H1 (cell line): Measurements from ENCODE around the gene MED28. TPM values are rescaled to one million over a fixed set of nuclear protein-coding genes. Genes with fewer than 3 reads are reported as not detected.

Experiments
- BACH1 ChIP-seq: IDR thresholded peaks from 2 replicates; pipeline ENCODE4 v1.6.1; 2012; ENCODE audit warnings: low read length, improper control_type of control experiment
- BRCA1 ChIP-seq: IDR thresholded peaks from 2 replicates; pipeline ENCODE4 v1.6.1; 2012; ENCODE audit warnings: low read depth, low read length, improper control_type of control experiment
- CBX5 ChIP-seq: fragments of 300-800, 300-1000 bp; sonication (generic); IDR thresholded peaks from 2 replicates; pipeline ENCODE4 v1.7.1; 2016; ENCODE audit warnings: antibody characterized with exemption, low read length, low read depth
- CTBP2 ChIP-seq: IDR thresholded peaks from 2 replicates; pipeline ENCODE4 v1.7.0; 2011; ENCODE audit warnings: borderline replicate concordance, mild to moderate bottlenecking, moderate library complexity, mixed read lengths, low read length; ENCODE audit not compliant: insufficient read depth, insufficient read length
- EGR1 ChIP-seq: IDR thresholded peaks from 2 replicates; pipeline ENCODE4 v1.6.1; 2011; ENCODE audit warnings: low read depth, low read length, borderline replicate concordance
- EP300 ChIP-seq, 2 experiments: IDR thresholded peaks; 1 replicate in 1 of 2; 2 replicates in 1 of 2; pipeline ENCODE4 v1.6.1; 2011 to 2012; ENCODE audit warnings: low read depth in 2 of 2, low read length in 2 of 2, mild to moderate bottlenecking in 2 of 2, borderline replicate concordance in 1 of 2, inconsistent platforms in 1 of 2, moderate library complexity in 1 of 2
- FOSL1 ChIP-seq: IDR thresholded peaks from 2 replicates; pipeline ENCODE4 v1.6.1; 2011; ENCODE audit warnings: mild to moderate bottlenecking, low read depth, low read length, moderate library complexity; ENCODE audit not compliant: insufficient read depth
- GABPA ChIP-seq: IDR thresholded peaks from 2 replicates; pipeline ENCODE4 v1.6.1; 2011; ENCODE audit warnings: mild to moderate bottlenecking, low read length, moderate library complexity, borderline replicate concordance; ENCODE audit not compliant: insufficient read depth
- PHF8 ChIP-seq: fragments of 200-600 bp; sonication (generic); conservative IDR thresholded peaks from 2 replicates; pipeline ENCODE4 v1.7.1; 2012; ENCODE audit warnings: low read depth, mild to moderate bottlenecking, inconsistent platforms, low read length, moderate library complexity
- RBBP5 ChIP-seq: IDR thresholded peaks from 2 replicates; pipeline ENCODE4 v1.7.1; 2012; ENCODE audit warnings: low read depth, mild to moderate bottlenecking, inconsistent platforms, low read length, moderate library complexity, borderline replicate concordance
- RFX5 ChIP-seq: IDR thresholded peaks from 2 replicates; pipeline ENCODE4 v1.6.1; 2011; ENCODE audit warnings: low read depth, low read length, improper control_type of control experiment, borderline replicate concordance
- RXRA ChIP-seq: IDR thresholded peaks from 2 replicates; pipeline ENCODE4 v1.6.1; 2011; ENCODE audit warnings: low read depth, mild to moderate bottlenecking, low read length, moderate library complexity; ENCODE audit not compliant: insufficient read depth
- SAP30 ChIP-seq: fragments of 300-600 bp; sonication (generic); IDR thresholded peaks from 2 replicates; pipeline ENCODE4 v1.7.1; 2012; ENCODE audit warnings: low read length, moderate library complexity, mild to moderate bottlenecking, inconsistent platforms; ENCODE audit not compliant: insufficient read depth, insufficient replicate concordance
- SIX5 ChIP-seq: IDR thresholded peaks from 2 replicates; pipeline ENCODE4 v1.6.1; 2011; ENCODE audit warnings: mild to moderate bottlenecking, low read depth, low read length
- SP1 ChIP-seq: IDR thresholded peaks from 2 replicates; pipeline ENCODE4 v1.6.1; 2011; ENCODE audit warnings: low read depth, low read length
- SP2 ChIP-seq: IDR thresholded peaks from 2 replicates; pipeline ENCODE4 v1.6.1; 2012; ENCODE audit warnings: mild to moderate bottlenecking, low read length, inconsistent platforms
- SP4 ChIP-seq: IDR thresholded peaks from 2 replicates; pipeline ENCODE4 v1.6.1; 2012; ENCODE audit warnings: low read length, inconsistent platforms
- SRF ChIP-seq: IDR thresholded peaks from 2 replicates; pipeline ENCODE4 v1.6.1; 2011; ENCODE audit warnings: mild to moderate bottlenecking, low read depth, low read length, moderate library complexity
- TEAD4 ChIP-seq: IDR thresholded peaks from 2 replicates; pipeline ENCODE4 v1.6.1; 2012; ENCODE audit warnings: low read depth, low read length, inconsistent platforms, mixed read lengths
- polyA plus RNA-seq, 7 experiments: library from polyadenylated mRNA; depleted of rRNA in 3 of 7; stranded (reverse) in 5 of 7; unstranded in 2 of 7; fragments of >200 nt in 5 of 7; fragments of 200-250 nt in 2 of 7; gene quantifications; 1 replicate in 5 of 7; 2 replicates in 1 of 7; 4 replicates in 1 of 7; pipeline versions ENCODE4 v1.2.1 to v1.2.3, GENCODE V29; 2011 to 2013; ENCODE audit warnings: missing spikeins in 2 of 7, mixed read lengths in 2 of 7
- total RNA-seq: library from RNA; stranded (reverse); fragmentation: NEBNext Ultra II Directional; extraction: Animal tissue kit (Norgen Biotek cat#: 25700); gene quantifications from 2 replicates; pipeline ENCODE4 v1.2.1, GENCODE V29; 2021
- TF ChIP-seq, protein P1 (sequence below), 3 experiments: IDR thresholded peaks; 1 replicate in 2 of 3; 2 replicates in 1 of 3; pipeline versions ENCODE4 v1.5.1 to v1.6.1; 2011; ENCODE audit warnings: low read length in 3 of 3, mild to moderate bottlenecking in 3 of 3, inconsistent platforms in 2 of 3, low read depth in 1 of 3, moderate library complexity in 1 of 3; ENCODE audit not compliant: insufficient read depth in 1 of 3; ENCODE audit errors: control extremely low read depth in 1 of 3

Gene MED28
- total and polyA plus RNA-seq, 2 of the 8 experiments (the other 6 are each of a cell fraction or from before 2014, with no cell fraction given), result 24.0 to 87.1 TPM

DNA sequence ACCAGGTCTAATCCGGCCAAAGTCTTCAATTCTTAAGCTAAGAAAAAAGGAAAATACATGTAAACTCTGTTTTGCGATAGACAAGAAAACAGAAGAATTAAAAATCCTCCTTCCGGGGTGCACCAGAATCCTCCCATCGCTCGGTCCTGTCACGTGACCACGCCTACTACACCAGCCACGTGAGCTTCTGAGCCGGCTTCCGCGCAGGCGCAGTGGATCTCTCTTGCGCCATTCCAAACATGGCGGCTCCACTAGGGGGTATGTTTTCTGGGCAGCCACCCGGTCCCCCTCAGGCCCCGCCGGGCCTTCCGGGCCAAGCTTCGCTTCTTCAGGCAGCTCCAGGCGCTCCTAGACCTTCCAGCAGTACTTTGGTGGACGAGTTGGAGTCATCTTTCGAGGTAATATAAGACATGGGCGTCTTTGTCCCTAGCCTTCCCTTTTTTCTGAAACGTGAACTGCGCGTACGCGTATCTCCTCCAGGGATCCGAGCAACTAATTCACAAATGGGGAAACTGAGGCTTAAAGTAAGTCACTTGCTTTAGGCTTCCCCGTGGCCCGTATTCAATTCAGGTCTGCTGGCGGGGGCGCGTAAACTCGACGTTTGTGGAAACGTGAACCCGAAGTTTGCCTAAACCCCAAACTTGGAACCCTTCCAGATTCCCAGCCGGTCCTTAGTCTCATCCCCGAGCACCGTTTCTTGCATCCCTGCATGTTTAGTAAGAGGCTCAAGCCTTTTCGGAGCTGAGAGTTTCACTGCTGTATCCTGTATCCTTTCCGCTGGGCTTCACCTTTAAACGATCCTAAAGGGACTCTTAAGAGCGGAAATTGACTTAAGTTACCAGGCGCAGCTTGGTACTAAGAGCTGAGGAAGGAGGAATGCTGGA lies at the start of gene MED28 (continued):
- TF ChIP-seq FOSL1 (no peak), BACH1 (no peak), SRF (no peak), PHF8 (peak; percentile 95), EP300 (IDR thresholded peaks at IDR 0.05; ENCODE audit: borderline replicate concordance in 1 of 2, low read depth in 2 of 2, low read length in 2 of 2) (no peak), CTBP2 (no peak), RFX5 (no peak), SP1 (no peak), SAP30 (peak; percentile 43), SIX5 (no peak), BRCA1 (no peak), RBBP5 (peak; percentile 60; the same call in 1 of the 2 replicates), SP4 (peak; percentile 93; the same call in 1 of the 2 replicates), SP2 (no peak), CBX5 (no peak), RXRA (no peak), EGR1 (no peak), GABPA (no peak), TEAD4 (no peak)
- TF ChIP-seq, protein P1, sequence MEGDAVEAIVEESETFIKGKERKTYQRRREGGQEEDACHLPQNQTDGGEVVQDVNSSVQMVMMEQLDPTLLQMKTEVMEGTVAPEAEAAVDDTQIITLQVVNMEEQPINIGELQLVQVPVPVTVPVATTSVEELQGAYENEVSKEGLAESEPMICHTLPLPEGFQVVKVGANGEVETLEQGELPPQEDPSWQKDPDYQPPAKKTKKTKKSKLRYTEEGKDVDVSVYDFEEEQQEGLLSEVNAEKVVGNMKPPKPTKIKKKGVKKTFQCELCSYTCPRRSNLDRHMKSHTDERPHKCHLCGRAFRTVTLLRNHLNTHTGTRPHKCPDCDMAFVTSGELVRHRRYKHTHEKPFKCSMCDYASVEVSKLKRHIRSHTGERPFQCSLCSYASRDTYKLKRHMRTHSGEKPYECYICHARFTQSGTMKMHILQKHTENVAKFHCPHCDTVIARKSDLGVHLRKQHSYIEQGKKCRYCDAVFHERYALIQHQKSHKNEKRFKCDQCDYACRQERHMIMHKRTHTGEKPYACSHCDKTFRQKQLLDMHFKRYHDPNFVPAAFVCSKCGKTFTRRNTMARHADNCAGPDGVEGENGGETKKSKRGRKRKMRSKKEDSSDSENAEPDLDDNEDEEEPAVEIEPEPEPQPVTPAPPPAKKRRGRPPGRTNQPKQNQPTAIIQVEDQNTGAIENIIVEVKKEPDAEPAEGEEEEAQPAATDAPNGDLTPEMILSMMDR (IDR thresholded peaks at IDR 0.05; ENCODE audit: control extremely low read depth in 1 of 3, insufficient read depth in 1 of 3, low read depth in 1 of 3, low read length in 3 of 3), result no peak
